OCI-LY7 (cell line): ENCODE measurements around the gene KCNE4. TPM values are rescaled to one million over a fixed set of nuclear protein-coding genes. Genes with fewer than 3 reads are reported as not detected.

Source experiments
- BruUV-seq: library from RNA; stranded (reverse); fragments of 400-500 nt; replicated peaks from 2 replicates; lab custom pipeline; 2021; lab: Mats Ljungman, UMichigan
- CTCF ChIA-PET: fragments of 300-600 bp; sonication (Branson Sonifier 250); formaldehyde crosslinking; loops from one replicate; lab custom pipeline; 2022; ENCODE audit warnings: antibody characterized with exemption; ENCODE audit not compliant: unreplicated experiment; lab: Charles Lee
- POLR2A ChIA-PET: fragments of 300-600 bp; sonication (Branson Sonifier 250); formaldehyde crosslinking; loops from one replicate; lab custom pipeline; 2022; ENCODE audit warnings: antibody characterized with exemption; lab: Charles Lee
- DNase-seq: peaks from one replicate; pipeline ENCODE4 v3.0.0-alpha.2; 2015; ENCODE audit warnings: low spot score
- H2AFZ ChIP-seq: fragments of 200-600 bp; sonication (generic), shearing (Covaris generic); 2 replicates; pipeline ENCODE4 v1.6.1; 2014; ENCODE audit warnings: mild to moderate bottlenecking, antibody characterized with exemption, low read length, moderate library complexity
- H3K27ac ChIP-seq: fragments of 200-600 bp; sonication (generic); 2 replicates; pipeline ENCODE4 v1.5.1; 2014; ENCODE audit warnings: mixed run types, low read depth, mild to moderate bottlenecking, moderate library complexity, low read length, inconsistent platforms; ENCODE audit not compliant: poor library complexity, severe bottlenecking
- H3K36me3 ChIP-seq: fragments of 200-600 bp; sonication (generic); 2 replicates; pipeline ENCODE4 v1.6.1; 2014; ENCODE audit warnings: mild to moderate bottlenecking, antibody characterized with exemption, low read length, moderate library complexity, mixed read lengths; ENCODE audit not compliant: insufficient read depth
- H3K4me1 ChIP-seq: fragments of 200-600 bp; sonication (generic); 2 replicates; pipeline ENCODE4 v1.5.1; 2014; ENCODE audit warnings: mild to moderate bottlenecking, low read length; ENCODE audit not compliant: insufficient read depth, poor library complexity, severe bottlenecking
- H3K4me2 ChIP-seq: fragments of 200-600 bp; sonication (generic); 2 replicates; pipeline ENCODE4 v1.6.1; 2014; ENCODE audit warnings: mild to moderate bottlenecking, low read length
- H3K4me3 ChIP-seq: fragments of 200-600 bp; sonication (generic); 2 replicates; pipeline ENCODE4 v1.5.1; 2014; ENCODE audit warnings: mild to moderate bottlenecking, low read depth, low read length; ENCODE audit not compliant: poor library complexity, severe bottlenecking
- H3K79me2 ChIP-seq: fragments of 200-600 bp; sonication (generic); 2 replicates; pipeline ENCODE4 v1.6.1; 2016; ENCODE audit warnings: low read depth, mild to moderate bottlenecking, low read length, moderate library complexity, mixed read lengths; ENCODE audit not compliant: insufficient read depth
- H3K9me2 ChIP-seq: fragments of 200-600 bp; sonication (generic); 2 replicates; pipeline ENCODE4 v1.6.1; 2016; ENCODE audit warnings: mild to moderate bottlenecking, low read length, mixed read lengths; ENCODE audit not compliant: insufficient read depth
- H3K9me3 ChIP-seq: fragments of 200-600 bp; sonication (generic); 2 replicates; pipeline ENCODE4 v1.6.1; 2014; ENCODE audit warnings: mild to moderate bottlenecking, mixed run types, low read length, mixed read lengths
- H4K20me1 ChIP-seq: fragments of 200-600 bp; sonication (generic); 2 replicates; pipeline ENCODE4 v1.6.1; 2014; ENCODE audit warnings: mild to moderate bottlenecking, antibody characterized with exemption, low read length, moderate library complexity, mixed read lengths; ENCODE audit not compliant: insufficient read depth
- CTCF ChIP-seq: fragments of 200-600 bp; sonication (generic); conservative IDR thresholded peaks from 2 replicates; pipeline ENCODE4 v1.5.1; 2014; ENCODE audit warnings: mild to moderate bottlenecking, antibody characterized with exemption, low read length, moderate library complexity, mixed read lengths
- EZH2phosphoT487 ChIP-seq: fragments of 200-600 bp; sonication (generic); IDR thresholded peaks from 2 replicates; pipeline ENCODE4 v1.6.1; 2018; ENCODE audit warnings: low read depth, borderline replicate concordance, mild to moderate bottlenecking, mixed run types, antibody characterized with exemption, low read length, moderate library complexity, mixed read lengths
- intact Hi-C: fragments of 100-400 bp; cut with micrococcal nuclease; formaldehyde crosslinking; loops from one replicate; pipeline ENCODE4 v1.10.0; 2022; ENCODE audit not compliant: unreplicated experiment
- total RNA-seq, 2 experiments: library from RNA; depleted of rRNA in 1 of 2; stranded (reverse); fragments of >200 nt in 1 of 2; shearing (Covaris generic) in 1 of 2; gene quantifications; 2 replicates each; pipeline ENCODE4 v1.2.3, GENCODE V29; 2014 to 2022

KCNE4 gene
- total RNA-seq, 2 experiments from 2014 or later, result not detected

GRCh38 chr2:223056701-223057418 lies 4.9 kb downstream of the KCNE4 start:
- intact Hi-C loops, result no loop called here
- CTCF ChIA-PET, result interaction anchor here (0.6 kb wide), 1 partner anchor 590 kb away, joined by 4 read pairs; no protein-coding TSS in a partner anchor
- DNase-seq, result no peak
- BruUV-seq, result no TSS peak
- H3K4me1 ChIP-seq, result no peaks in the 10 kb centered on the region
- no peaks in the 10 kb centered on the region for H3K36me3 ChIP-seq
- no peak overlapping the region for H3K27ac ChIP-seq
- no peaks in the 10 kb centered on the region for H4K20me1 ChIP-seq
- TF ChIP-seq CTCF (no peak), EZH2phosphoT487 (no peak)
- no peak overlapping the region for H3K4me3 ChIP-seq
- no peaks in the 10 kb centered on the region for H3K79me2 ChIP-seq
- H3K9me2 ChIP-seq, result no peaks in the 10 kb centered on the region
- no peaks in the 10 kb centered on the region for H3K9me3 ChIP-seq
- no peak overlapping the region for H3K4me2 ChIP-seq
- no peak overlapping the region for H2AFZ ChIP-seq
- POLR2A ChIA-PET, result no interaction called here

GRCh38 chr2:223057569-223057968 lies 5.6 kb downstream of the KCNE4 start:
- Histone ChIP-seq H3K36me3 (no peaks in the 10 kb centered on the region), H3K4me1 (no peaks in the 10 kb centered on the region), H3K27ac (no peak overlapping the region), H3K4me2 (no peak overlapping the region), H3K79me2 (no peaks in the 10 kb centered on the region), H4K20me1 (no peaks in the 10 kb centered on the region), H2AFZ (no peak overlapping the region), H3K4me3 (no peak overlapping the region), H3K9me3 (no peaks in the 10 kb centered on the region), H3K9me2 (no peaks in the 10 kb centered on the region)
- intact Hi-C loops, result no loop called here
- TF ChIP-seq EZH2phosphoT487 (no peak), CTCF (no peak)
- DNase-seq, result no peak
- no TSS peak for BruUV-seq
- ChIA-PET POLR2A (no interaction called here), CTCF (no interaction called here)
